PC-9 (cell line): ENCODE measurements around the gene SOX2. TPM values are rescaled to one million over a fixed set of nuclear protein-coding genes. Genes with fewer than 3 reads are reported as not detected.
A peak's percentile ranks its signal among the peaks of the same experiment; 100 is the strongest.

ENCODE experiments used
- Bru-seq: library from RNA; stranded (reverse); fragments of 400-500 nt; gene quantifications from one replicate; lab custom pipeline; 2021; lab: Mats Ljungman, UMichigan
- BruChase-seq, 2 experiments: library from RNA; stranded (reverse); fragments of 400-500 nt; gene quantifications; one replicate each; lab custom pipeline; 2021; lab: Mats Ljungman, UMichigan
- BruUV-seq: library from RNA; stranded (reverse); fragments of 400-500 nt; replicated peaks from 2 replicates; lab custom pipeline; 2021; lab: Mats Ljungman, UMichigan
- CTCF ChIA-PET: fragments of 300-600 bp; sonication (Branson Sonifier 250); formaldehyde crosslinking; loops from one replicate; lab custom pipeline; 2022; ENCODE audit warnings: antibody characterized with exemption; lab: Charles Lee
- POLR2A ChIA-PET: fragments of 300-600 bp; sonication (Branson Sonifier 250); formaldehyde crosslinking; loops from one replicate; lab custom pipeline; 2022; ENCODE audit warnings: antibody characterized with exemption; ENCODE audit not compliant: unreplicated experiment; lab: Charles Lee
- DNase-seq, 2 experiments: peaks; one replicate each; pipeline versions ENCODE4 v3.0.0 to v3.0.0-alpha.2; 2015 to 2022; ENCODE audit warnings: mixed read lengths in 1 of 2
- H2AFZ ChIP-seq: fragments of 200-600 bp; sonication (generic); 2 replicates; pipeline ENCODE4 v1.8.1; 2017; ENCODE audit warnings: antibody characterized with exemption
- H3F3A ChIP-seq: fragments of 200-600 bp; sonication (generic); 2 replicates; pipeline ENCODE4 v1.8.1; 2017; ENCODE audit warnings: antibody characterized with exemption, mild to moderate bottlenecking, low read depth; ENCODE audit not compliant: insufficient read depth
- H3K27ac ChIP-seq: fragments of 200-600 bp; sonication (generic); 2 replicates; pipeline ENCODE4 v1.6.1; 2016; ENCODE audit warnings: mixed run types
- H3K27me3 ChIP-seq: fragments of 200-600 bp; sonication (generic); 2 replicates; pipeline ENCODE4 v1.6.1; 2016; ENCODE audit warnings: low read depth, mixed run types; ENCODE audit not compliant: insufficient read depth
- H3K36me3 ChIP-seq: fragments of 200-600 bp; sonication (generic); 2 replicates; pipeline ENCODE4 v1.6.1; 2016; ENCODE audit warnings: low read depth, mixed run types
- H3K4me1 ChIP-seq: fragments of 200-600 bp; sonication (generic); replicated peaks from 2 replicates; pipeline ENCODE4 v1.6.1; 2016; ENCODE audit warnings: mixed run types; ENCODE audit not compliant: insufficient read depth
- H3K4me2 ChIP-seq: fragments of 200-600 bp; sonication (generic); 2 replicates; pipeline ENCODE4 v1.6.1; 2017; ENCODE audit warnings: mixed run types
- H3K4me3 ChIP-seq: fragments of 200-600 bp; sonication (generic); 2 replicates; pipeline ENCODE4 v1.6.1; 2016; ENCODE audit warnings: mixed run types
- H3K79me2 ChIP-seq: fragments of 200-600 bp; sonication (generic); 2 replicates; pipeline ENCODE4 v1.6.1; 2017; ENCODE audit warnings: low read depth, mixed run types
- H3K9me2 ChIP-seq: fragments of 200-600 bp; sonication (generic); 2 replicates; pipeline ENCODE4 v1.8.1; 2017; ENCODE audit warnings: mild to moderate bottlenecking; ENCODE audit not compliant: insufficient read depth
- H3K9me3 ChIP-seq: fragments of 200-600 bp; sonication (generic); 2 replicates; pipeline ENCODE4 v1.8.1; 2016; ENCODE audit warnings: low read depth; ENCODE audit not compliant: insufficient read depth
- H4K20me1 ChIP-seq: fragments of 200-600 bp; sonication (generic); 2 replicates; pipeline ENCODE4 v1.8.1; 2017; ENCODE audit not compliant: insufficient read depth
- EZH2 ChIP-seq: fragments of 200-600 bp; sonication (generic); IDR thresholded peaks from 2 replicates; pipeline ENCODE4 v1.8.0; 2017; ENCODE audit warnings: antibody characterized with exemption, low read depth
- intact Hi-C: fragments of 100-400 bp; cut with micrococcal nuclease; formaldehyde crosslinking; loops from one replicate; pipeline ENCODE4 v1.10.0; 2022; ENCODE audit not compliant: unreplicated experiment
- long read RNA-seq: library from polyadenylated mRNA; stranded (forward); transcript quantifications from one replicate; pipeline ENCODE4 v2.0.0, GENCODE V29; 2022
- total RNA-seq: library from RNA; stranded (reverse); gene quantifications from 2 replicates; pipeline ENCODE4 v1.2.3, GENCODE V29; 2021
- TF ChIP-seq, protein P1 (sequence below): fragments of 200-600 bp; sonication (generic); conservative IDR thresholded peaks from 2 replicates; pipeline ENCODE4 v1.6.1; 2017; ENCODE audit warnings: mixed run types, antibody characterized with exemption, mild to moderate bottlenecking, moderate library complexity

The SOX2 gene
- total RNA-seq (not detected in 2 replicates), Bru-seq, nascent RNA (not detected), BruChase-seq, experiment 1, labeled RNA remaining after a 2-hour chase (not detected), BruChase-seq, experiment 2, labeled RNA remaining after a 6-hour chase (percentile 15 among the genes with signal in this experiment)
- long read RNA-seq: 0 reads

- H3K27ac ChIP-seq: no peak within 1 kb of the TSS
- ChIA-PET CTCF (no interaction called here), POLR2A (no interaction called here)
- peak within 1 kb of the TSS; percentile 86 for H2AFZ ChIP-seq
- intact Hi-C loops: loop anchor here (1.0 to 5.0 kb wide), 3 partner anchors 141 to 501 kb away; no protein-coding TSS in a partner anchor
- H3F3A ChIP-seq: peaks cover 6% of the 10 kb centered on the region; the same call in 1 of the 2 replicates
- no peak for TF ChIP-seq EZH2
- TF ChIP-seq, protein P1, sequence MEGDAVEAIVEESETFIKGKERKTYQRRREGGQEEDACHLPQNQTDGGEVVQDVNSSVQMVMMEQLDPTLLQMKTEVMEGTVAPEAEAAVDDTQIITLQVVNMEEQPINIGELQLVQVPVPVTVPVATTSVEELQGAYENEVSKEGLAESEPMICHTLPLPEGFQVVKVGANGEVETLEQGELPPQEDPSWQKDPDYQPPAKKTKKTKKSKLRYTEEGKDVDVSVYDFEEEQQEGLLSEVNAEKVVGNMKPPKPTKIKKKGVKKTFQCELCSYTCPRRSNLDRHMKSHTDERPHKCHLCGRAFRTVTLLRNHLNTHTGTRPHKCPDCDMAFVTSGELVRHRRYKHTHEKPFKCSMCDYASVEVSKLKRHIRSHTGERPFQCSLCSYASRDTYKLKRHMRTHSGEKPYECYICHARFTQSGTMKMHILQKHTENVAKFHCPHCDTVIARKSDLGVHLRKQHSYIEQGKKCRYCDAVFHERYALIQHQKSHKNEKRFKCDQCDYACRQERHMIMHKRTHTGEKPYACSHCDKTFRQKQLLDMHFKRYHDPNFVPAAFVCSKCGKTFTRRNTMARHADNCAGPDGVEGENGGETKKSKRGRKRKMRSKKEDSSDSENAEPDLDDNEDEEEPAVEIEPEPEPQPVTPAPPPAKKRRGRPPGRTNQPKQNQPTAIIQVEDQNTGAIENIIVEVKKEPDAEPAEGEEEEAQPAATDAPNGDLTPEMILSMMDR: no peak
- DNase-seq: peak; percentile 69 to 71
- H3K4me2 ChIP-seq: peak within 1 kb of the TSS; percentile 97
- BruUV-seq: no TSS peak
- H3K36me3 ChIP-seq: no peaks in the 10 kb centered on the region
- H3K9me3 ChIP-seq: no peaks in the 10 kb centered on the region
- peak within 1 kb of the TSS; percentile 67 for H3K4me3 ChIP-seq
- H3K27me3 ChIP-seq: peaks cover 23% of the 10 kb centered on the region
- peaks cover 20% of the 10 kb centered on the region for H3K4me1 ChIP-seq
- H3K79me2 ChIP-seq: no peaks in the 10 kb centered on the region
- no peaks in the 10 kb centered on the region for H3K9me2 ChIP-seq
- 0 out of 2 replicates have a peak, but pooled peaks cover 2% of the 10 kb centered on the region for H4K20me1 ChIP-seq
These were observed at the start of gene SOX2 for GRCh38 chr3:181711325-181712135. TSS of gene SOX2 (plus strand) at chr3:181711925. CDS start at chr3:181712361, 436 bp downstream.

DNA sequence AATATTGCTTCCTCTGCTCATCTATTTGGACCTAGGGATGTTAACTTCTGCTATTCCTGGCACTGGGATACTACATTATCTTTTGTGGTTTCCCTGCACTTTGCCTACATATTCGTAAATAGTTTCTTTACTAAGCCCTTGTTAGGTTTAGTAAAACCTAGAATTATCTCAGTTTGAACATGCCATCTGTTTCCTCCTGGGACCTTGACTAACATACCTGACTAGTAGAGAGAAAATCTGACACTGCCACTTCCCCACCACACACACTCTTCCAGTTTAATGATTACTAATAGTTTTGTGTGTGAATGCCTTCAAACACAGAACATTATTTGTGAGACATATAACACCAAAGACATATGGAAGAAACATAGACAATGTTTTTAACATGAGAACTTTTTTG, 28.2 kb upstream of the SOX2 start:
- no peak overlapping the region for H3K4me2 ChIP-seq
- no peaks in the 10 kb centered on the region for H3K36me3 ChIP-seq
- no peaks in the 10 kb centered on the region for H3K79me2 ChIP-seq
- no peaks in the 10 kb centered on the region for H3K9me3 ChIP-seq
- no peaks in the 10 kb centered on the region for H3K9me2 ChIP-seq
- no peaks in the 10 kb centered on the region for H4K20me1 ChIP-seq
- no peak overlapping the region for H3K4me3 ChIP-seq
- ChIA-PET POLR2A (no interaction called here), CTCF (no interaction called here)
- BruUV-seq: no TSS peak
- intact Hi-C loops: no loop called here
- DNase-seq: no peak
- H3F3A ChIP-seq: no peaks in the 10 kb centered on the region
- no peak overlapping the region for H3K27ac ChIP-seq
- H3K27me3 ChIP-seq: no peaks in the 10 kb centered on the region
- H2AFZ ChIP-seq: no peak overlapping the region
- TF ChIP-seq EZH2: no peak
- TF ChIP-seq, protein P1: no peak
- H3K4me1 ChIP-seq: no peaks in the 10 kb centered on the region

DNA sequence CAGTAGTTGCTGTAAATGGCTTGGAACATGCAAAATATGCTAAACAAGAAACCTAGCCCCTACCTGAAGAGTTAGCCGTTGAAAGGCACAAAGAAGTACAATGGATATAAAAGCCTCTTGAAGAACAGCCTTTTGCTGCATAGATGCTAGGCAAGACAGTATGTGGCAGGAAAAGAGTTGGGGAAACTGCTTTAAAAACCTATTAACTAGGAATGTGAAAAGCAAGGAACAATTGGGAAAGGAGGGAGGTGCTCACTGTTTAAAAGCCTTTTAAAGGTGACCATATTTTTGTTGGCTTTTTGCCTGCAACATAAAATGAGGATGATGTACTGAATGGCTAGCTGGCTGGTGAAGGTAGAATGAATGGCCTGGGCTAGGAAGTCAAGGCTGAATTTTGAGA, 24.5 kb upstream of the SOX2 start:
- Histone ChIP-seq H3K9me2 (no peaks in the 10 kb centered on the region), H3K27me3 (no peaks in the 10 kb centered on the region), H3K9me3 (no peaks in the 10 kb centered on the region), H3K4me1 (no peaks in the 10 kb centered on the region), H3K4me2 (no peak overlapping the region), H2AFZ (no peak overlapping the region), H3K27ac (no peak overlapping the region), H3F3A (no peaks in the 10 kb centered on the region), H4K20me1 (no peaks in the 10 kb centered on the region), H3K79me2 (no peaks in the 10 kb centered on the region), H3K4me3 (no peak overlapping the region), H3K36me3 (no peaks in the 10 kb centered on the region)
- BruUV-seq: no TSS peak
- ChIA-PET CTCF (no interaction called here), POLR2A (interaction anchor here (0.5 kb wide), 1 partner anchor 774 kb away, joined by 4 read pairs; the partner anchor contains the start of gene FXR1)
- intact Hi-C loops: no loop called here
- TF ChIP-seq, protein P1: no peak
- TF ChIP-seq EZH2: no peak
- DNase-seq: no peak
